ENCODE measurements around the gene TMEM43.

- TF ChIP-seq POLR2A (IDR thresholded peaks at IDR 0.05; ENCODE audit: low read depth, low read length) (no peak), TAF1 (IDR thresholded peaks at IDR 0.05; ENCODE audit: borderline replicate concordance, low read depth, low read length) (no peak)
Observed at GRCh38 chr3:14137004-14137403, 12.2 kb downstream of the TMEM43 start.

All from GM12892 (cell line).